H1 (cell line): Measurements from ENCODE around the gene TMEM163. TPM values are rescaled to one million over a fixed set of nuclear protein-coding genes. Genes with fewer than 3 reads are reported as not detected.

ENCODE experiments used
- CTCF ChIA-PET: fragments of 300-600 bp; sonication (Branson Sonifier 250); formaldehyde crosslinking; loops from one replicate; lab custom pipeline; 2021; ENCODE audit not compliant: partially characterized antibody; lab: Charles Lee
- POLR2A ChIA-PET: fragments of 300-600 bp; sonication (Branson Sonifier 250); formaldehyde crosslinking; loops from one replicate; lab custom pipeline; 2021; ENCODE audit warnings: inconsistent platforms; ENCODE audit not compliant: partially characterized antibody; lab: Charles Lee
- DNase-seq, 2 experiments: peaks; one replicate each; pipeline versions ENCODE4 v3.0.0 to v3.0.0-alpha.2; 2010 to 2022; ENCODE audit warnings: low spot score in 2 of 2, low read depth in 1 of 2, mixed read lengths in 1 of 2
- FAIRE-seq: peaks from 2 replicates; lab custom pipeline; 2011; peaks lifted over from hg19 to GRCh38; lab: Jason Lieb, UNC
- H2AFZ ChIP-seq: 2 replicates; pipeline ENCODE4 v1.8.1; 2012; ENCODE audit warnings: low read length, inconsistent platforms
- H2AK5ac ChIP-seq: 2 replicates; pipeline ENCODE4 v1.6.1; 2013; ENCODE audit warnings: low read depth, low read length
- H2BK120ac ChIP-seq: replicated peaks from 2 replicates; pipeline ENCODE3; 2013; ENCODE audit warnings: low read depth, low read length, inconsistent platforms
- H2BK12ac ChIP-seq: 2 replicates; pipeline ENCODE4 v1.6.1; 2013; ENCODE audit warnings: low read depth, low read length
- H2BK15ac ChIP-seq: 2 replicates; pipeline ENCODE4 v1.6.1; 2013; ENCODE audit warnings: low read length
- H2BK20ac ChIP-seq: 2 replicates; pipeline ENCODE4 v1.6.1; 2013; ENCODE audit warnings: low read length
- H2BK5ac ChIP-seq: 2 replicates; pipeline ENCODE4 v1.6.1; 2013; ENCODE audit warnings: low read depth, low read length
- H3K14ac ChIP-seq: 2 replicates; pipeline ENCODE4 v1.6.1; 2013; ENCODE audit warnings: inconsistent platforms; ENCODE audit not compliant: insufficient read length
- H3K18ac ChIP-seq: 2 replicates; pipeline ENCODE4 v1.6.1; 2013; ENCODE audit warnings: low read length; ENCODE audit errors: extremely low read depth
- H3K23ac ChIP-seq: 2 replicates; pipeline ENCODE4 v1.6.1; 2013; ENCODE audit warnings: inconsistent platforms; ENCODE audit not compliant: insufficient read length
- H3K23me2 ChIP-seq: 2 replicates; pipeline ENCODE4 v1.6.1; 2013; ENCODE audit warnings: low read depth, low read length
- H3K27ac ChIP-seq: 2 replicates; pipeline ENCODE4 v1.6.1; 2011; ENCODE audit warnings: low read depth, low read length, inconsistent platforms
- H3K27me3 ChIP-seq, 4 experiments: replicated peaks in 1 of 4; 1 replicate in 1 of 4; 2 replicates in 3 of 4; pipeline versions ENCODE4 v1.6.1 to v1.8.1; 2011 to 2013; ENCODE audit warnings: low read length in 3 of 4, mild to moderate bottlenecking in 3 of 4, inconsistent platforms in 2 of 4, mixed read lengths in 2 of 4, moderate library complexity in 1 of 4; ENCODE audit not compliant: control insufficient read depth in 3 of 4, insufficient read depth in 3 of 4; ENCODE audit errors: extremely low read depth in 1 of 4
- H3K36me3 ChIP-seq, 4 experiments: 2 replicates each; pipeline versions ENCODE4 v1.6.1 to v1.8.1; 2011 to 2013; ENCODE audit warnings: mild to moderate bottlenecking in 4 of 4, low read length in 3 of 4, moderate library complexity in 2 of 4, control low read depth in 1 of 4, inconsistent platforms in 1 of 4; ENCODE audit not compliant: insufficient read depth in 4 of 4, control insufficient read depth in 2 of 4
- H3K4ac ChIP-seq: replicated peaks from 2 replicates; pipeline ENCODE3; 2013; ENCODE audit warnings: low read length, low read depth, mixed read lengths, inconsistent platforms; ENCODE audit not compliant: insufficient read length
- H3K4me1 ChIP-seq, 4 experiments: replicated peaks in 1 of 4; 1 replicate in 1 of 4; 2 replicates in 3 of 4; pipeline versions ENCODE4 v1.6.1 to v1.8.1; 2011 to 2013; ENCODE audit warnings: low read length in 3 of 4, inconsistent platforms in 2 of 4, mixed read lengths in 1 of 4; ENCODE audit not compliant: insufficient read depth in 4 of 4, control insufficient read depth in 3 of 4
- H3K4me2 ChIP-seq, 2 experiments: 2 replicates each; pipeline versions ENCODE4 v1.6.1 to v1.8.1; 2011 to 2013; ENCODE audit warnings: low read depth in 2 of 2, low read length in 2 of 2, control low read depth in 1 of 2, inconsistent platforms in 1 of 2, mild to moderate bottlenecking in 1 of 2; ENCODE audit not compliant: insufficient read depth in 1 of 2
- H3K4me3 ChIP-seq, 4 experiments: fragments of 200-600, 300-600 bp in 1 of 4; sonication (generic), shearing (Covaris generic), sonication (Bioruptor Twin) in 1 of 4; 2 replicates each; pipeline versions ENCODE4 v1.5.1 to v1.8.1; 2011 to 2016; ENCODE audit warnings: low read length in 4 of 4, low read depth in 3 of 4, control low read depth in 2 of 4, inconsistent platforms in 2 of 4, mild to moderate bottlenecking in 2 of 4, mixed read lengths in 1 of 4, moderate library complexity in 1 of 4; ENCODE audit not compliant: insufficient read depth in 2 of 4; ENCODE audit errors: extremely low read depth in 1 of 4
- H3K56ac ChIP-seq: replicated peaks from 2 replicates; pipeline ENCODE3; 2013; ENCODE audit warnings: low read depth, mild to moderate bottlenecking, mixed read lengths, low read length, inconsistent platforms; ENCODE audit not compliant: insufficient read length
- H3K79me1 ChIP-seq: 2 replicates; pipeline ENCODE4 v1.6.1; 2013; ENCODE audit warnings: low read depth, low read length, control low read depth
- H3K79me2 ChIP-seq, 2 experiments: 2 replicates each; pipeline versions ENCODE4 v1.6.1 to v1.8.1; 2012 to 2013; ENCODE audit warnings: low read length in 2 of 2, mild to moderate bottlenecking in 2 of 2, inconsistent platforms in 1 of 2; ENCODE audit not compliant: insufficient read depth in 2 of 2, control insufficient read depth in 1 of 2
- H3K9ac ChIP-seq, 4 experiments: replicated peaks in 1 of 4; 1 replicate in 1 of 4; 2 replicates in 3 of 4; pipeline versions ENCODE4 v1.6.1 to v1.8.1; 2011 to 2013; ENCODE audit warnings: low read depth in 3 of 4, low read length in 3 of 4, control low read depth in 2 of 4, mild to moderate bottlenecking in 2 of 4, moderate library complexity in 2 of 4, inconsistent platforms in 1 of 4; ENCODE audit errors: extremely low read depth in 1 of 4
- H3K9me3 ChIP-seq, 2 experiments: 2 replicates each; pipeline versions ENCODE4 v1.6.1 to v1.8.1; 2012 to 2013; ENCODE audit warnings: mild to moderate bottlenecking in 2 of 2, moderate library complexity in 2 of 2, control low read depth in 1 of 2, inconsistent platforms in 1 of 2, low read depth in 1 of 2, low read length in 1 of 2, mixed read lengths in 1 of 2; ENCODE audit not compliant: insufficient read depth in 2 of 2
- H4K20me1 ChIP-seq, 2 experiments: replicated peaks in 1 of 2; 2 replicates each; pipeline versions ENCODE3 to v1.8.1; 2011 to 2013; ENCODE audit warnings: inconsistent platforms in 2 of 2, low read length in 2 of 2, mild to moderate bottlenecking in 1 of 2; ENCODE audit not compliant: insufficient read depth in 2 of 2, control insufficient read depth in 1 of 2
- H4K5ac ChIP-seq: 2 replicates; pipeline ENCODE4 v1.6.1; 2013; ENCODE audit warnings: low read length, low read depth, mixed read lengths, inconsistent platforms; ENCODE audit not compliant: insufficient read length
- H4K8ac ChIP-seq: 2 replicates; pipeline ENCODE4 v1.8.0; 2013; ENCODE audit warnings: mild to moderate bottlenecking, moderate library complexity, low read length, inconsistent platforms; ENCODE audit not compliant: insufficient read depth; ENCODE audit errors: extremely low read depth
- H4K91ac ChIP-seq: replicated peaks from 2 replicates; pipeline ENCODE3; 2013; ENCODE audit warnings: low read length, mixed read lengths, inconsistent platforms; ENCODE audit not compliant: insufficient read length
- SIRT6 ChIP-seq: IDR thresholded peaks from one replicate; pipeline ENCODE4 v1.7.1; 2012; ENCODE audit warnings: low read length, inconsistent platforms
- WGBS, 2 experiments: shearing (Covaris generic) in 1 of 2; methylation state at CpG; one replicate each; pipeline versions ENCODE4 v1.1.6 to v1.1.7; 2013 to 2015; ENCODE audit warnings: low lambda C conversion rate in 2 of 2, mixed read lengths in 2 of 2, inconsistent platforms in 1 of 2, low coverage in 1 of 2, missing lambda C conversion rate in 1 of 2; ENCODE audit not compliant: insufficient replicate concordance in 2 of 2, insufficient coverage in 1 of 2, insufficient read length in 1 of 2; ENCODE audit errors: extremely low coverage in 1 of 2, missing lambda C conversion rate in 1 of 2; 5-methylcytosine and 5-hydroxymethylcytosine counted together
- polyA plus RNA-seq, 7 experiments: library from polyadenylated mRNA; depleted of rRNA in 3 of 7; stranded (reverse) in 5 of 7; unstranded in 2 of 7; fragments of >200 nt in 5 of 7; fragments of 200-250 nt in 2 of 7; gene quantifications; 1 replicate in 5 of 7; 2 replicates in 1 of 7; 4 replicates in 1 of 7; pipeline versions ENCODE4 v1.2.1 to v1.2.3, GENCODE V29; 2011 to 2013; ENCODE audit warnings: missing spikeins in 2 of 7, mixed read lengths in 2 of 7
- total RNA-seq: library from RNA; stranded (reverse); fragmentation: NEBNext Ultra II Directional; extraction: Animal tissue kit (Norgen Biotek cat#: 25700); gene quantifications from 2 replicates; pipeline ENCODE4 v1.2.1, GENCODE V29; 2021

Gene TMEM163
- total and polyA plus RNA-seq, 2 of the 8 experiments (the other 6 are each of a cell fraction or from before 2014, with no cell fraction given): 2.8 to 3.2 TPM

DNA sequence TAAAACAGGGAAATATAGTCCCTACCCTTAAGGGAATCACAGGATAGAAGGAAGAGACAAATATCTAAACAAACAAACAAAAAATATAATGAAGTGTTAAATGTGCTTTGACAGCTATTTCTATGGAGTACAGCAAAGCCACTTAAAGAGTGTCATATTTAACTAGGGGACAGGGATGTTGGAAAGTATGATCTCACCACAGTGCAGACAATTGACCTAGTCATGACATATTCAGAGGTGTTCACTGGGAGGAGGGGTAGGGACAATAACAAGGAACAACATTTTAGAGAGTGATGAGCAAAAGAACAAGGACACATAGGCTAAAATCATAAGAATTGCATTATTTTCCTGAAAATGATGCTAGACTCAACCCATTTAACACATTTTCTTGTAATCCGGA lies 107.5 kb downstream of the TMEM163 start:
- no peak overlapping the region for H3K4me3 ChIP-seq
- no peak overlapping the region for H2BK20ac ChIP-seq
- no peaks in the 10 kb centered on the region for H3K27me3 ChIP-seq
- 0 out of 7 replicates have a peak, but pooled peaks cover 0 to 2% (median 0%) of the 10 kb centered on the region in 4 experiments for H3K4me1 ChIP-seq
- WGBS, 2 experiments: 95% methylated on average over 1 of the region's 1 CpG; no CpG with 5 or more reads in 1 of the 2 experiments
- no peaks in the 10 kb centered on the region for H4K20me1 ChIP-seq
- H3K4ac ChIP-seq: no peak overlapping the region
- ChIA-PET CTCF (no interaction called here), POLR2A (no interaction called here)
- H2BK120ac ChIP-seq: no peak overlapping the region
- no peaks in the 10 kb centered on the region for H3K36me3 ChIP-seq
- no peak overlapping the region for H2AFZ ChIP-seq
- H3K27ac ChIP-seq: no peak overlapping the region
- H2BK5ac ChIP-seq: no peak overlapping the region
- no peak overlapping the region for H2BK12ac ChIP-seq
- no peak overlapping the region for H3K4me2 ChIP-seq
- H3K56ac ChIP-seq: no peak overlapping the region
- no peak overlapping the region for H3K14ac ChIP-seq
- DNase-seq: no peak
- TF ChIP-seq SIRT6: no peak
- no peak overlapping the region for H2AK5ac ChIP-seq
- no peak overlapping the region for H4K5ac ChIP-seq
- no peak overlapping the region for H4K8ac ChIP-seq
- no peak overlapping the region for H3K18ac ChIP-seq
- H2BK15ac ChIP-seq: no peak overlapping the region
- no peak for FAIRE-seq
- H4K91ac ChIP-seq: no peak overlapping the region
- no peaks in the 10 kb centered on the region for H3K79me1 ChIP-seq
- H3K9me3 ChIP-seq: no peaks in the 10 kb centered on the region
- no peak overlapping the region for H3K9ac ChIP-seq
- H3K23me2 ChIP-seq: no peaks in the 10 kb centered on the region
- no peak overlapping the region for H3K23ac ChIP-seq
- no peaks in the 10 kb centered on the region for H3K79me2 ChIP-seq
